ENCODE data around the gene PIP5K1B. TPM values are rescaled to one million over a fixed set of nuclear protein-coding genes. Genes with fewer than 3 reads are reported as not detected.

Gene PIP5K1B
- total RNA-seq, 1 donor from 2014 or later = 0.87 TPM

DNA sequence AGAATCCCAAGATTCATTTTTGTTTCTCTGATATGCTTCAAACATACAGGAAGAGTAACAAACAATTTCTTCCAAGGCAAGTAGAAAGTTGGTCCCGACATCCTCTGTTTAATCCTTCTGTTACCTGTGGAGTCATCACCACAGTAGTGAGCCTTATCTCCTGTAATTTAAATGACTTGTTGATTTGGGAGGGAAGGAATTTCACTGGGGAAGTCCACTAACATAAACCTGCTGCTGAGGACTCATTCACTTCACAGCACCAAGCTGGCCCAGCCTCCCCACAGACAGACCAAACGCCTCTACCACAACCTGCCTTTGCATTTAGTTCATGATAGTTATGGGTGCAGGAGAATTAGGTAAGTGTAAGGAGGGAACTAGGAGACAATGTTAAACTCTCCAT is 245.6 kb downstream of the PIP5K1B start:
- DNase-seq (ENCODE audit: low spot score in 2 of 2, unreplicated experiment in 2 of 2) = no peak
- Mint-ChIP-seq H3K4me3 (no peak overlapping the region), H3K27ac (no peak overlapping the region), H3K9me3 (no peaks in the 10 kb centered on the region), H3K4me1 (peaks cover 18% of the 10 kb centered on the region), H3K36me3 (no peaks in the 10 kb centered on the region), H3K27me3 (ENCODE audit: low read depth) (peaks cover 2% of the 10 kb centered on the region)
- TF ChIP-seq, protein P1, sequence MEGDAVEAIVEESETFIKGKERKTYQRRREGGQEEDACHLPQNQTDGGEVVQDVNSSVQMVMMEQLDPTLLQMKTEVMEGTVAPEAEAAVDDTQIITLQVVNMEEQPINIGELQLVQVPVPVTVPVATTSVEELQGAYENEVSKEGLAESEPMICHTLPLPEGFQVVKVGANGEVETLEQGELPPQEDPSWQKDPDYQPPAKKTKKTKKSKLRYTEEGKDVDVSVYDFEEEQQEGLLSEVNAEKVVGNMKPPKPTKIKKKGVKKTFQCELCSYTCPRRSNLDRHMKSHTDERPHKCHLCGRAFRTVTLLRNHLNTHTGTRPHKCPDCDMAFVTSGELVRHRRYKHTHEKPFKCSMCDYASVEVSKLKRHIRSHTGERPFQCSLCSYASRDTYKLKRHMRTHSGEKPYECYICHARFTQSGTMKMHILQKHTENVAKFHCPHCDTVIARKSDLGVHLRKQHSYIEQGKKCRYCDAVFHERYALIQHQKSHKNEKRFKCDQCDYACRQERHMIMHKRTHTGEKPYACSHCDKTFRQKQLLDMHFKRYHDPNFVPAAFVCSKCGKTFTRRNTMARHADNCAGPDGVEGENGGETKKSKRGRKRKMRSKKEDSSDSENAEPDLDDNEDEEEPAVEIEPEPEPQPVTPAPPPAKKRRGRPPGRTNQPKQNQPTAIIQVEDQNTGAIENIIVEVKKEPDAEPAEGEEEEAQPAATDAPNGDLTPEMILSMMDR (IDR thresholded peaks at IDR 0.05; ENCODE audit: unreplicated experiment) = no peak

DNA sequence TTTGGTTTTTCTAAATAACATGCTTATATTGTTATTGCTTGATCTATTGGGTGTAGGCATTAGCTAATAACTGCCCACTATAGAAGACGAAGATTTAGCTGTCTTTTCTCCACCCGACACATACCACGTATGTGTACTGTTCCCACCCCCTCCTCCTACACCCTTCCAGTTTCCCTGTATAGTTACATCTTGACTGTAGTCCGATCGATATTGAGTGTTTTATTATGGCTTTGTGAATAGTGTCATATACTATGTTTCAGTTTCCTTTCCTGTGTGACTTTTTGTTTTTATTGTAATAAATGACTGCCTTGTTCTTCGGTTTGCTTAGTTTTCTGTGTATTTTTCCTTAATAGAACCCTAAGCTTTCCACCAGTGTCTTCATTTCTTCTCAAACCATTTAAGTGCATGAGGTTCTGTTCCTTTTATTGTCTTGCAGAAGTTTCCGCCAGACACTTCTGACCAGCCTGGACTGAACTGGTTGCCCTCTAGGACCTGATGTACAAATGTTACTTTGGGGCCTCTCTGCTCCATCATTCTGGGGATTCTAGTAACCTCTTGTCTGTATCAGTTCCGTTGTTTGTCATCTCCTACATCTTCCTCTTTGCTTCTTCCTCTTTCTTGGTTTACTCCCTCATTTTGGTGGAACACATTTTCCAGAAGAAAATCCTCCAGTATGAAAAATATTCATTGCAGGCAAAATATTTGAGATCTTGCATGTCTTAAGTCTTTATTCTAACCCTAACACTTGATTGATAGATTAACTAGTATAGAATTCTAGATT is 247.0 kb downstream of the PIP5K1B start:
- Mint-ChIP-seq H3K36me3 (no peaks in the 10 kb centered on the region), H3K4me1 (peaks cover 16% of the 10 kb centered on the region), H3K27me3 (ENCODE audit: low read depth) (peaks cover 2% of the 10 kb centered on the region), H3K4me3 (no peak overlapping the region), H3K27ac (no peak overlapping the region), H3K9me3 (no peaks in the 10 kb centered on the region)
- no peak for DNase-seq (ENCODE audit: low spot score in 2 of 2, unreplicated experiment in 2 of 2)
- TF ChIP-seq, protein P1 (IDR thresholded peaks at IDR 0.05; ENCODE audit: unreplicated experiment) = no peak

GRCh38 chr9:68953771-68954170 is 248.7 kb downstream of the PIP5K1B start:
- Mint-ChIP-seq H3K9me3 (no peaks in the 10 kb centered on the region), H3K27ac (no peak overlapping the region), H3K36me3 (no peaks in the 10 kb centered on the region), H3K4me1 (peaks cover 16% of the 10 kb centered on the region), H3K27me3 (ENCODE audit: low read depth) (peaks cover 2% of the 10 kb centered on the region), H3K4me3 (no peak overlapping the region)
- DNase-seq (ENCODE audit: low spot score in 2 of 2, unreplicated experiment in 2 of 2) = no peak
- TF ChIP-seq, protein P1 (IDR thresholded peaks at IDR 0.05; ENCODE audit: unreplicated experiment) = no peak

DNA sequence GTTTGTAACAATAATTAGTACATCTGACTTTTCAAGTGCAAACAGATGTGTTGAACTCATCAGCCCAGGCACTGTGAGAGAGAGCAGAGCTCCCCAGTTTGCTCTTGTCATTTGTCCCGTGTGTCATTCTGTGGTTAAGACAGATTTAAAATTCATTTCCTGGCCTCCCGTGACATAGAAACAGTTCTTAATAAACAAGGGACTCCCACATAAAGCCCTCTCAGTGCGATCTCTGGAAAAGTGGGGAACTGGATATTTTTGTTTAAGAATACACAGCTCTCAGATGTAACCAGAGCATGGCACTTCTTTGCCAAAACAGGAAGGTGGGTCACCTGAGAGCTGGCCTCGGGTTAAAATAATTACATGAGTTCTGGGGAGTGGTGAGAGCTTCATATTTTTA is 250.3 kb downstream of the PIP5K1B start:
- Mint-ChIP-seq H3K27me3 (ENCODE audit: low read depth) (peaks cover 2% of the 10 kb centered on the region), H3K9me3 (peaks cover 8% of the 10 kb centered on the region), H3K4me3 (no peak overlapping the region), H3K36me3 (peaks cover 2% of the 10 kb centered on the region), H3K4me1 (peaks cover 10% of the 10 kb centered on the region), H3K27ac (peak overlapping the region; percentile 84)
- no peak for DNase-seq (ENCODE audit: low spot score in 2 of 2, unreplicated experiment in 2 of 2)
- TF ChIP-seq, protein P1 (IDR thresholded peaks at IDR 0.05; ENCODE audit: unreplicated experiment) = no peak

DNA sequence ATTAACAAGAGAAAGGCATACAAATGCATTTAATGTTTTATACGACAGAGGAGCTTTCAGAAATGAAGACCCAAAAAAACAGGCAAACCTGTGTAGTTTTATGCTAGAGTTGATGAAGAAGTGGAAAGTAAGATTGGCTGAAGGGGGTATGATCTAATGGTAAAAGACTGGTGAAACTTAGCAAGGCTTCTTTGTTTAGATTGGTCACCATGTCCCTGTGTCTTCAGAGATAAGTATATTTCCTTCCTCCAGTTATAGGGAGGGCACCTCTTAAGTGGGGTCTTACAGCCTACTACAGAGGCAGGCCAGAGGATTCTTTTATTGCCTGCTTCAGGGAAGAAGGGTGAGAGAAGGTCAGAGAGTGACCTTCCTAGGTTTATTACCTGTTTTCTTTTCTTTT is 252.4 kb downstream of the PIP5K1B start:
- peaks cover 12% of the 10 kb centered on the region for H3K9me3 Mint-ChIP-seq
- H3K4me3 Mint-ChIP-seq = no peak overlapping the region
- H3K4me1 Mint-ChIP-seq = peaks cover 10% of the 10 kb centered on the region
- no peak overlapping the region for H3K27ac Mint-ChIP-seq
- peaks cover 4% of the 10 kb centered on the region for H3K27me3 Mint-ChIP-seq (ENCODE audit: low read depth)
- no peak for DNase-seq (ENCODE audit: low spot score in 2 of 2, unreplicated experiment in 2 of 2)
- TF ChIP-seq, protein P1 (IDR thresholded peaks at IDR 0.05; ENCODE audit: unreplicated experiment) = no peak
- H3K36me3 Mint-ChIP-seq = peaks cover 2% of the 10 kb centered on the region

All from mesothelial cell of epicardium (in vitro differentiated cells).